Kidney (tissue), 14 donors: ENCODE measurements around the gene TBL3. TPM values are rescaled to one million over a fixed set of nuclear protein-coding genes. Genes with fewer than 3 reads are reported as not detected.
A peak's percentile ranks its signal among the peaks of the same experiment; 100 is the strongest.

Experiments
- DNase-seq, 5 donors: peaks; one replicate each; pipeline ENCODE4 v3.0.0-alpha.2; 2013 to 2020
- FAIRE-seq: peaks from 2 replicates; lab custom pipeline; 2012; peaks lifted over from hg19 to GRCh38; lab: Jason Lieb, UNC
- H3K27ac ChIP-seq, 2 donors: one replicate each; pipeline ENCODE4 v1.7.0; 2013; ENCODE audit warnings: low read depth in 2 of 2, low read length in 2 of 2, inconsistent platforms in 1 of 2
- H3K27me3 ChIP-seq: one replicate; pipeline ENCODE4 v1.7.1; 2013; ENCODE audit warnings: low read length, inconsistent platforms; ENCODE audit not compliant: control insufficient read depth, insufficient read depth
- H3K36me3 ChIP-seq, 3 donors: one replicate each; pipeline versions ENCODE4 v1.7.0 to v1.7.1; 2013; ENCODE audit warnings: low read length in 3 of 3, control low read depth in 1 of 3, inconsistent platforms in 1 of 3; ENCODE audit not compliant: insufficient read depth in 3 of 3, control insufficient read depth in 2 of 3
- H3K4me1 ChIP-seq, 3 donors: one replicate each; pipeline versions ENCODE4 v1.7.0 to v1.7.1; 2013; ENCODE audit warnings: low read length in 3 of 3, inconsistent platforms in 1 of 3, low read depth in 1 of 3; ENCODE audit not compliant: control insufficient read depth in 2 of 3, insufficient read depth in 2 of 3
- H3K4me3 ChIP-seq, 3 donors: one replicate each; pipeline versions ENCODE4 v1.7.0 to v1.8.1; 2013; ENCODE audit warnings: low read length in 3 of 3, control low read depth in 1 of 3, inconsistent platforms in 1 of 3
- H3K9ac ChIP-seq, 3 donors: one replicate each; pipeline versions ENCODE4 v1.7.0 to v1.7.1; 2013; ENCODE audit warnings: low read length in 3 of 3, control low read depth in 1 of 3, inconsistent platforms in 1 of 3
- H3K9me3 ChIP-seq, 3 donors: one replicate each; pipeline versions ENCODE4 v1.7.0 to v1.7.1; 2013; ENCODE audit warnings: low read length in 3 of 3, control low read depth in 1 of 3, inconsistent platforms in 1 of 3; ENCODE audit not compliant: control insufficient read depth in 2 of 3, insufficient read depth in 1 of 3
- CTCF ChIP-seq: IDR thresholded peaks from 3 replicates; pipeline ENCODE4 v1.5.1; 2012; ENCODE audit warnings: mild to moderate bottlenecking, moderate library complexity, borderline replicate concordance; ENCODE audit not compliant: insufficient read depth; ENCODE audit errors: extremely low read depth
- intact Hi-C: fragments of 100-400 bp; cut with DNase I; formaldehyde crosslinking; loops from one replicate; pipeline ENCODE4 v1.11.1; 2022
- polyA plus RNA-seq: library from polyadenylated mRNA; stranded (reverse); fragments of 350-450 nt; fragmentation: Illumina TruSeq; extraction: RNeasy Lipid Tissue Mini Kit (QIAGEN cat#74804); gene quantifications from one replicate; pipeline ENCODE4 v1.2.3, GENCODE V29; 2014; ENCODE audit warnings: low read depth, low replicate concordance; ENCODE audit not compliant: insufficient read depth
- total RNA-seq: library from RNA; stranded (reverse); fragmentation: NEBNext Ultra II Directional; extraction: Animal tissue kit (Norgen Biotek cat#: 25700); gene quantifications from one replicate; pipeline ENCODE4 v1.2.1, GENCODE V29; 2021
- donor health status: control.
- donor health status: control.
- donor health status: control.
- donor health status: control.
- donor health status: control.
- donor health status: DM: yes; HTN: yes; CAD: no.
- donor health status: Normal renal cell carcinoma (clear cell type).

The TBL3 gene
- total and polyA plus RNA-seq, 2 donors from 2014 or later = 33.3 to 38.5 TPM

DNA sequence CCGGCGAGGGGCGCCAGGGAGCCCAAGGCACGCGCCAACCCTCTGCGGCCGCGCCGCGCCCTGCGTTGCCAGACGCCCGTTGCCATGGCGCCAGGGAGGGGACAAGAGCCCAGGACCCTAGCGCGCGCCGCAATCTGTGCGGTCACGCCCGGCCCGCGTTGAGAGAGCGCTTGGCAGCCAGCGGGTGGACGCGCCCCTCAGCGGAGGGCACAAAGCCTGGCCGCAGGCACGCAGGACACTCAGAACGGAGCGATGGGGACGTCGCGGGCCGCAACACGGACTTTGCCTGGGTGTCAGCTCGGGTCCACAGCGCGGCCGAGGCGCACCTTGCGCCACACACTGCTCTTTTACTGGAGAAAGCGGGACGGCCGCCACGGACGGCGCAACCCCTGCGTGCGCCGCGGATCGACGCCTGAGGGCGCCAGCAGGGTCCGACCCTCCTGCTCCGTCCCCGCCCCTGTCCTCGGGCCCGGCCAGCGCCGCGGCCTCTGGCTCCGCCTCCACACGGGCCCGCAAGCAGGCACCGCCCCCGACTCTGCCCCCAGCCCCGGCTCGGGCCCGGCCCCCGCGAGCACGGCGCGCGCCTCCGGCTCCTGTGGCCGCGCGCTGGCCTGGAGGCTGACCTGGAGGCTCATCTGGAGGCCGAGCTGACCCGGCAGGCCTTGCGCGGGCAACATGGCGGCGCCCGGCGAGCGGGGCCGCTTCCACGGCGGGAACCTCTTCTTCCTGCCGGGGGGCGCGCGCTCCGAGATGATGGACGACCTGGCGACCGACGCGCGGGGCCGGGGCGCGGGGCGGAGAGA lies 11.9 kb downstream of the TBL3 start, which contains the start of gene GFER:
GFER (plus strand) TSS at position 650 of the 803 bp plus-strand sequence; CDS start at position 676, 26 bp downstream.
- Histone ChIP-seq H3K4me1 (peaks cover 0 to 21% (median 8%) of the 10 kb centered on the region in 3 donors), H3K9ac (peak within 1 kb of the TSS in 2 of 3 donors; percentile 8 to 67), H3K27me3 (peaks cover 37% of the 10 kb centered on the region), H3K27ac (peak within 1 kb of the TSS; percentile 34 to 51), H3K36me3 (peaks cover 0 to 12% (median 8%) of the 10 kb centered on the region in 3 donors), H3K4me3 (peak within 1 kb of the TSS; percentile 49 to 67 (median 56)), H3K9me3 (no peaks in the 10 kb centered on the region)
- peak; percentile 26 for TF ChIP-seq CTCF
- FAIRE-seq = no peak
- DNase-seq = peak; percentile 92 to 97 (median 96)
- intact Hi-C loops = no loop called here

GRCh38 chr16:1984347-1985225 lies 12.7 kb downstream of the TBL3 start:
- peak overlapping the region; percentile 1 to 67 (median 56) for H3K4me3 ChIP-seq
- H3K9me3 ChIP-seq = no peaks in the 10 kb centered on the region
- H3K9ac ChIP-seq = peak overlapping the region in 2 of 3 donors; percentile 8 to 67
- H3K4me1 ChIP-seq = peaks cover 0 to 21% (median 8%) of the 10 kb centered on the region in 3 donors
- H3K27me3 ChIP-seq = peaks cover 43% of the 10 kb centered on the region
- peak in 3 of 5 donors; percentile 29 to 84 (median 45) for DNase-seq
- H3K36me3 ChIP-seq = peaks cover 0 to 12% (median 8%) of the 10 kb centered on the region in 3 donors
- TF ChIP-seq CTCF = no peak
- intact Hi-C loops = no loop called here
- no peak for FAIRE-seq
- peak overlapping the region in 1 of 2 donors; percentile 51 for H3K27ac ChIP-seq

GRCh38 chr16:1985466-1986150 lies 13.8 kb downstream of the TBL3 start:
- DNase-seq (no peak), FAIRE-seq (no peak)
- no peak overlapping the region for H3K27ac ChIP-seq
- TF ChIP-seq CTCF = no peak
- peak overlapping the region in 1 of 3 donors; percentile 67 for H3K9ac ChIP-seq
- peaks cover 0 to 22% (median 8%) of the 10 kb centered on the region in 3 donors for H3K4me1 ChIP-seq
- no peaks in the 10 kb centered on the region for H3K9me3 ChIP-seq
- H3K27me3 ChIP-seq = peaks cover 38% of the 10 kb centered on the region
- intact Hi-C loops = no loop called here
- H3K4me3 ChIP-seq = no peak overlapping the region
- peaks cover 0 to 12% (median 8%) of the 10 kb centered on the region in 3 donors for H3K36me3 ChIP-seq
